ENCODE measurements around the gene ASAP3. TPM values are rescaled to one million over a fixed set of nuclear protein-coding genes. Genes with fewer than 3 reads are reported as not detected.

Gene ASAP3
- polyA plus RNA-seq, 2 of the 4 experiments (the other 2 are of a cell fraction) = 4.0 to 5.2 TPM

DNA sequence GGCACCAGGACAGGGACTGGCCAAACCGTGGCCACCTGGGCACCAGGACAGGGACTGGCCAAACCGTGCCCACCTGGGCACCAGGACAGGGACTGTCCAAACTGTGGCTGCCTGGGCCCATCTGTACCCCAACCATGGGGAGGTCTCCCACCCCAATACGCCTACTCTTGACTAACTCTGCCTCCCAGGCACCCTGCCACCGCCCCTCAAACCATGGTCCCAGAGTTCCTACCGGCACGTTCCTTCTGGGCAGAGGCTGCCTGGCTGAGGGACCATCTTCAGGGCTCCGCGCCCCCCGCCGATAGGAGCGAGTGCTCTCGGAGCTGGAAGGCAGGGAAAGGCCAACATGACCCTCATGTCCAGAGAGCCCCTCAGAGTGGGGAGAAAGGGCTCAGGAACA is 53.2 kb downstream of the ASAP3 start:
- no peak for ATAC-seq
- POLR2A ChIA-PET = no interaction called here

GRCh38 chr1:23428136-23428905 is 55.7 kb downstream of the ASAP3 start:
- ATAC-seq (no peak), FAIRE-seq (no peak), DNase-seq (ENCODE audit: low read depth in 1 of 2, low spot score in 1 of 2) (no peak)
- whole genome bisulfite sequencing (ENCODE audit: missing lambda C conversion rate) = 86% methylated on average over 2 of the region's 2 CpGs
- H3K4me3 ChIP-seq = no peak overlapping the region
- CTCF ChIA-PET = interaction anchor here (0.9 to 2.2 kb wide), 4 partner anchors 24 to 164 kb away, joined by 3 to 8 read pairs (median 4); no protein-coding TSS in a partner anchor
- no peaks in the 10 kb centered on the region for H3K4me1 ChIP-seq
- no peaks in the 10 kb centered on the region for H3K9me3 ChIP-seq
- no peak overlapping the region for H3K27ac ChIP-seq
- no peak overlapping the region for H3K4me2 ChIP-seq
- POLR2A ChIA-PET = no interaction called here
- TF ChIP-seq BCL3 (IDR thresholded peaks at IDR 0.05) (no peak), RARB (CRISPR knock-in tag; IDR thresholded peaks at IDR 0.05) (no peak), BHLHE40 (IDR thresholded peaks at IDR 0.05; ENCODE audit: low read depth, low read length) (no peak), CHD2 (IDR thresholded peaks at IDR 0.05; ENCODE audit: low read length, partially characterized antibody) (no peak), RCOR1 (IDR thresholded peaks at IDR 0.05; ENCODE audit: low read depth, low read length) (no peak)

More for the DNA sequence above, 53.2 kb downstream of the ASAP3 start:
- Histone ChIP-seq H3K9me3 (no peaks in the 10 kb centered on the region), H3K4me2 (no peak overlapping the region), H3K4me1 (no peaks in the 10 kb centered on the region), H3K4me3 (no peak overlapping the region), H3K27ac (no peak overlapping the region)
- WGBS (ENCODE audit: missing lambda C conversion rate) = 92% methylated on average over 10 of the region's 12 CpGs
- TF ChIP-seq POLR2A (IDR thresholded peaks at IDR 0.05; ENCODE audit: low read length) = no peak
- CTCF ChIA-PET = interaction anchor here (2.2 kb wide), 1 partner anchor 27 kb away, joined by 8 read pairs; no protein-coding TSS in a partner anchor
- DNase-seq (ENCODE audit: low read depth in 1 of 2, low spot score in 1 of 2) (no peak), FAIRE-seq (no peak)

GRCh38 chr1:23427550-23427949 is 56.4 kb downstream of the ASAP3 start:
- no peak overlapping the region for H3K4me2 ChIP-seq
- DNase-seq (ENCODE audit: low read depth in 1 of 2, low spot score in 1 of 2) (no peak), FAIRE-seq (no peak), ATAC-seq (no peak)
- 85% methylated on average over 3 of the region's 3 CpGs for WGBS (ENCODE audit: missing lambda C conversion rate)
- ChIA-PET POLR2A (no interaction called here), CTCF (interaction anchor here (1.0 to 1.3 kb wide), 2 partner anchors 24 to 163 kb away, joined by 3 to 5 read pairs; no protein-coding TSS in a partner anchor)
- H3K27ac ChIP-seq = no peak overlapping the region
- H3K9me3 ChIP-seq = no peaks in the 10 kb centered on the region
- no peak overlapping the region for H3K4me3 ChIP-seq
- H3K4me1 ChIP-seq = no peaks in the 10 kb centered on the region
- TF ChIP-seq, protein P1, sequence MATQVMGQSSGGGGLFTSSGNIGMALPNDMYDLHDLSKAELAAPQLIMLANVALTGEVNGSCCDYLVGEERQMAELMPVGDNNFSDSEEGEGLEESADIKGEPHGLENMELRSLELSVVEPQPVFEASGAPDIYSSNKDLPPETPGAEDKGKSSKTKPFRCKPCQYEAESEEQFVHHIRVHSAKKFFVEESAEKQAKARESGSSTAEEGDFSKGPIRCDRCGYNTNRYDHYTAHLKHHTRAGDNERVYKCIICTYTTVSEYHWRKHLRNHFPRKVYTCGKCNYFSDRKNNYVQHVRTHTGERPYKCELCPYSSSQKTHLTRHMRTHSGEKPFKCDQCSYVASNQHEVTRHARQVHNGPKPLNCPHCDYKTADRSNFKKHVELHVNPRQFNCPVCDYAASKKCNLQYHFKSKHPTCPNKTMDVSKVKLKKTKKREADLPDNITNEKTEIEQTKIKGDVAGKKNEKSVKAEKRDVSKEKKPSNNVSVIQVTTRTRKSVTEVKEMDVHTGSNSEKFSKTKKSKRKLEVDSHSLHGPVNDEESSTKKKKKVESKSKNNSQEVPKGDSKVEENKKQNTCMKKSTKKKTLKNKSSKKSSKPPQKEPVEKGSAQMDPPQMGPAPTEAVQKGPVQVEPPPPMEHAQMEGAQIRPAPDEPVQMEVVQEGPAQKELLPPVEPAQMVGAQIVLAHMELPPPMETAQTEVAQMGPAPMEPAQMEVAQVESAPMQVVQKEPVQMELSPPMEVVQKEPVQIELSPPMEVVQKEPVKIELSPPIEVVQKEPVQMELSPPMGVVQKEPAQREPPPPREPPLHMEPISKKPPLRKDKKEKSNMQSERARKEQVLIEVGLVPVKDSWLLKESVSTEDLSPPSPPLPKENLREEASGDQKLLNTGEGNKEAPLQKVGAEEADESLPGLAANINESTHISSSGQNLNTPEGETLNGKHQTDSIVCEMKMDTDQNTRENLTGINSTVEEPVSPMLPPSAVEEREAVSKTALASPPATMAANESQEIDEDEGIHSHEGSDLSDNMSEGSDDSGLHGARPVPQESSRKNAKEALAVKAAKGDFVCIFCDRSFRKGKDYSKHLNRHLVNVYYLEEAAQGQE (IDR thresholded peaks at IDR 0.05) = peak; percentile 29; the same call in 1 of the 2 replicates
- TF ChIP-seq SREBF2 (IDR thresholded peaks at IDR 0.05) = no peak
- no peak for TF ChIP-seq ZFP36 (IDR thresholded peaks at IDR 0.05; ENCODE audit: borderline replicate concordance, partially characterized antibody)

DNA sequence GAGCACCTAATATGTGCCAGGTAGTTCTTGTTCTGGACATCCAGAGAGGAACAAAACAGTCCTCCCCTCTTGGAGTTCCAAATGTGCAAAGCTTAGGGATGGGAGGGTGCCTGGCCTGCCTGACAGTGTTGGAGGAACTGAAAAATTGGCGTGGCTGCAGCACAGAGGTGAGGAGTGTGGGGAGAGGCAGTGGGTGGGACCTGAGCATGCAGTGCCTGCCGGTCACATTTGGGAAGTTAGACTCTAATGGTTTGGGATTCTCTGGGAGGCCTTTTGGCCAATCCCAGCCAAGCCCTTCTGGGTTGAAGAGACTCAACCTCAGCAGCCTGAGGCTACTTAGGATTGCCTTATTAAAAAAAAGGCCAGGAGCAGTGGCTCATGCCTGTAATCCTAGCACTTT is 57.2 kb downstream of the ASAP3 start:
- 100% methylated on average over 2 of the region's 2 CpGs for WGBS (ENCODE audit: missing lambda C conversion rate)
- FAIRE-seq (no peak), ATAC-seq (no peak), DNase-seq (ENCODE audit: low read depth in 1 of 2, low spot score in 1 of 2) (no peak)
- no peak for TF ChIP-seq CBX8 (IDR thresholded peaks at IDR 0.05)
- TF ChIP-seq JUN (IDR thresholded peaks at IDR 0.05) = no peak
- no peak for TF ChIP-seq SREBF2 (IDR thresholded peaks at IDR 0.05)
- no peak for TF ChIP-seq KDM5A (IDR thresholded peaks at IDR 0.05)
- TF ChIP-seq CHD2 (IDR thresholded peaks at IDR 0.05; ENCODE audit: low read length, partially characterized antibody) = no peak
- no peak for TF ChIP-seq RAD21 (conservative IDR thresholded peaks at IDR 0.05 in 1 of 2, IDR thresholded peaks at IDR 0.05 in 1 of 2)
- TF ChIP-seq HOXB13 (CRISPR knock-in tag; IDR thresholded peaks at IDR 0.05; ENCODE audit: low read depth) = no peak
- no peak for TF ChIP-seq MAZ (IDR thresholded peaks at IDR 0.05; ENCODE audit: borderline replicate concordance, low read depth, low read length)
- no peak for TF ChIP-seq GATA3 (IDR thresholded peaks at IDR 0.05; ENCODE audit: borderline replicate concordance)
- no peak for TF ChIP-seq MAFK (IDR thresholded peaks at IDR 0.05; ENCODE audit: partially characterized antibody)
- no peak for TF ChIP-seq JUNB (IDR thresholded peaks at IDR 0.05)
- no peak for TF ChIP-seq NPAS2 (CRISPR knock-in tag; IDR thresholded peaks at IDR 0.05; ENCODE audit: borderline replicate concordance)
- no peak for TF ChIP-seq ZFP36 (IDR thresholded peaks at IDR 0.05; ENCODE audit: borderline replicate concordance, partially characterized antibody)
- no peak for TF ChIP-seq ZNF302 (CRISPR knock-in tag; IDR thresholded peaks at IDR 0.05)
- TF ChIP-seq HES2 (IDR thresholded peaks at IDR 0.05) = no peak
- no peak for TF ChIP-seq HEYL (CRISPR knock-in tag; IDR thresholded peaks at IDR 0.05)
- H3K4me2 ChIP-seq = no peak overlapping the region
- CTCF ChIA-PET = no interaction called here
- POLR2A ChIA-PET = no interaction called here
- no peak overlapping the region for H3K27ac ChIP-seq
- H3K4me1 ChIP-seq = no peaks in the 10 kb centered on the region
- no peak overlapping the region for H3K4me3 ChIP-seq
- no peaks in the 10 kb centered on the region for H3K9me3 ChIP-seq

Data from A549 (cell line).